Caco-2 (cell line): ENCODE data around the gene SLC25A21. TPM values are rescaled to one million over a fixed set of nuclear protein-coding genes. Genes with fewer than 3 reads are reported as not detected.

Experiments
- BruUV-seq: library from RNA; stranded (reverse); fragments of 400-500 nt; replicated peaks from 2 replicates; lab custom pipeline; 2021; lab: Mats Ljungman, UMichigan
- CTCF ChIA-PET: fragments of 300-600 bp; sonication (Branson Sonifier 250); formaldehyde crosslinking; loops from one replicate; lab custom pipeline; 2022; ENCODE audit warnings: antibody characterized with exemption; lab: Charles Lee
- POLR2A ChIA-PET: fragments of 300-600 bp; sonication (Branson Sonifier 250); formaldehyde crosslinking; loops from one replicate; lab custom pipeline; 2022; ENCODE audit warnings: antibody characterized with exemption; lab: Charles Lee
- DNase-seq, 2 experiments: peaks; one replicate each; pipeline versions ENCODE4 v3.0.0 to v3.0.0-alpha.2; 2020 to 2022
- H3K27me3 ChIP-seq: replicated peaks from 2 replicates; pipeline ENCODE4 v1.6.0; 2011; ENCODE audit warnings: low read length; ENCODE audit not compliant: control insufficient read depth, insufficient read depth
- H3K36me3 ChIP-seq: 2 replicates; pipeline ENCODE4 v1.5.1; 2011; ENCODE audit warnings: low read length; ENCODE audit not compliant: control insufficient read depth, insufficient read depth
- H3K4me1 ChIP-seq: fragments of 250-450 bp; sonication (Bioruptor Pico); 2 replicates; pipeline ENCODE4 v1.5.1; 2020; ENCODE audit warnings: mild to moderate bottlenecking
- H3K4me3 ChIP-seq: 2 replicates; pipeline ENCODE4 v1.5.1; 2011; ENCODE audit warnings: low read depth, mild to moderate bottlenecking, control low read depth, low read length
- H3K9me3 ChIP-seq: fragments of 250-450 bp; sonication (Bioruptor Pico); 2 replicates; pipeline ENCODE4 v1.5.1; 2020; ENCODE audit warnings: mild to moderate bottlenecking, moderate library complexity
- H3K27ac Mint-ChIP-seq: one replicate; pipeline ENCODE4 v1.8.0; 2022; ENCODE audit warnings: mixed read lengths; ENCODE audit not compliant: unreplicated experiment
- H3K27me3 Mint-ChIP-seq: one replicate; pipeline ENCODE4 v1.8.0; 2022; ENCODE audit warnings: mixed read lengths; ENCODE audit not compliant: insufficient read depth, unreplicated experiment
- H3K36me3 Mint-ChIP-seq: one replicate; pipeline ENCODE4 v1.8.0; 2022; ENCODE audit warnings: mild to moderate bottlenecking, mixed read lengths; ENCODE audit not compliant: insufficient read depth, unreplicated experiment
- H3K4me1 Mint-ChIP-seq: one replicate; pipeline ENCODE4 v1.8.0; 2022; ENCODE audit warnings: low read depth, mixed read lengths; ENCODE audit not compliant: unreplicated experiment
- H3K4me3 Mint-ChIP-seq: one replicate; pipeline ENCODE4 v1.8.0; 2022; ENCODE audit warnings: mild to moderate bottlenecking, moderate library complexity, mixed read lengths; ENCODE audit not compliant: unreplicated experiment
- H3K9me3 Mint-ChIP-seq: one replicate; pipeline ENCODE4 v1.8.0; 2022; ENCODE audit warnings: mixed read lengths; ENCODE audit not compliant: unreplicated experiment
- CTCF ChIP-seq, 2 experiments: fragments of 200-600 bp in 1 of 2; IDR thresholded peaks; 1 replicate in 1 of 2; 2 replicates in 1 of 2; pipeline versions ENCODE4 v1.5.1 to v1.8.0; 2011 to 2022; ENCODE audit warnings: antibody characterized with exemption in 1 of 2, control low read depth in 1 of 2, inconsistent platforms in 1 of 2, low read depth in 1 of 2, low read length in 1 of 2, mild to moderate bottlenecking in 1 of 2, moderate library complexity in 1 of 2; ENCODE audit not compliant: insufficient read depth in 1 of 2, severe bottlenecking in 1 of 2, unreplicated experiment in 1 of 2
- intact Hi-C: fragments of 100-400 bp; cut with micrococcal nuclease; formaldehyde crosslinking; loops from one replicate; pipeline ENCODE4 v1.10.0; 2022; ENCODE audit not compliant: unreplicated experiment
- total RNA-seq: library from RNA; stranded (reverse); gene quantifications from 2 replicates; pipeline ENCODE4 v1.2.3, GENCODE V29; 2022

SLC25A21 gene
- total RNA-seq, 1 experiment from 2014 or later, result 3.2 TPM

GRCh38 chr14:36741858-36742257, 430.5 kb downstream of the SLC25A21 start:
- H3K27me3 Mint-ChIP-seq, result no peaks in the 10 kb centered on the region
- no peaks in the 10 kb centered on the region for H3K36me3 Mint-ChIP-seq
- BruUV-seq, result no TSS peak
- H3K27ac Mint-ChIP-seq, result no peak overlapping the region
- POLR2A ChIA-PET, result no interaction called here
- Histone ChIP-seq H3K4me3 (no peak overlapping the region), H3K36me3 (no peaks in the 10 kb centered on the region), H3K9me3 (peaks cover 4% of the 10 kb centered on the region), H3K4me1 (no peaks in the 10 kb centered on the region), H3K27me3 (no peaks in the 10 kb centered on the region)
- H3K9me3 Mint-ChIP-seq, result no peaks in the 10 kb centered on the region
- no peak for TF ChIP-seq CTCF (IDR thresholded peaks at IDR 0.05; ENCODE audit: insufficient read depth in 1 of 2, low read depth in 1 of 2, low read length in 1 of 2, severe bottlenecking in 1 of 2, unreplicated experiment in 1 of 2)
- intact Hi-C loops, result no loop called here
- DNase-seq, result no peak
- CTCF ChIA-PET, result no interaction called here
- no peak overlapping the region for H3K4me3 Mint-ChIP-seq
- no peaks in the 10 kb centered on the region for H3K4me1 Mint-ChIP-seq

- no peaks in the 10 kb centered on the region for H3K4me1 Mint-ChIP-seq
These were observed 434.1 kb downstream of the SLC25A21 start for GRCh38 chr14:36738269-36738668.

GRCh38 chr14:36726128-36726527, 446.3 kb downstream of the SLC25A21 start:
- H3K4me3 Mint-ChIP-seq, result no peak overlapping the region
- POLR2A ChIA-PET, result no interaction called here
- no peaks in the 10 kb centered on the region for H3K4me1 Mint-ChIP-seq
- Histone ChIP-seq H3K4me3 (no peak overlapping the region), H3K27me3 (no peaks in the 10 kb centered on the region), H3K9me3 (no peaks in the 10 kb centered on the region), H3K36me3 (no peaks in the 10 kb centered on the region), H3K4me1 (0 out of 2 replicates have a peak, but pooled peaks cover 4% of the 10 kb centered on the region)
- no peak for DNase-seq
- intact Hi-C loops, result no loop called here
- no TSS peak for BruUV-seq
- no peaks in the 10 kb centered on the region for H3K27me3 Mint-ChIP-seq
- no peak for TF ChIP-seq CTCF (IDR thresholded peaks at IDR 0.05; ENCODE audit: insufficient read depth in 1 of 2, low read depth in 1 of 2, low read length in 1 of 2, severe bottlenecking in 1 of 2, unreplicated experiment in 1 of 2)
- CTCF ChIA-PET, result no interaction called here
- H3K9me3 Mint-ChIP-seq, result no peaks in the 10 kb centered on the region
- H3K36me3 Mint-ChIP-seq, result no peaks in the 10 kb centered on the region
- no peak overlapping the region for H3K27ac Mint-ChIP-seq

More at GRCh38 chr14:36738269-36738668, 434.1 kb downstream of the SLC25A21 start:
- H3K9me3 Mint-ChIP-seq, result no peaks in the 10 kb centered on the region
- no peak for TF ChIP-seq CTCF (IDR thresholded peaks at IDR 0.05; ENCODE audit: insufficient read depth in 1 of 2, low read depth in 1 of 2, low read length in 1 of 2, severe bottlenecking in 1 of 2, unreplicated experiment in 1 of 2)
- BruUV-seq, result no TSS peak
- H3K4me3 Mint-ChIP-seq, result no peak overlapping the region
- no peaks in the 10 kb centered on the region for H3K27me3 Mint-ChIP-seq
- H3K27me3 ChIP-seq, result no peaks in the 10 kb centered on the region
- DNase-seq, result no peak
- intact Hi-C loops, result no loop called here
- ChIA-PET CTCF (no interaction called here), POLR2A (no interaction called here)
- no peak overlapping the region for H3K27ac Mint-ChIP-seq
- H3K36me3 ChIP-seq, result no peaks in the 10 kb centered on the region
- no peaks in the 10 kb centered on the region for H3K4me1 ChIP-seq
- no peaks in the 10 kb centered on the region for H3K36me3 Mint-ChIP-seq
- H3K9me3 ChIP-seq, result no peaks in the 10 kb centered on the region
- no peak overlapping the region for H3K4me3 ChIP-seq
